OCI-LY3 (cell line): ENCODE data around the gene PPT2.

Source experiments
- EZH2phosphoT487 ChIP-seq: fragments of 200-600 bp; shearing (Covaris generic); IDR thresholded peaks from 2 replicates; pipeline ENCODE4 v1.6.1; 2018; ENCODE audit warnings: antibody characterized with exemption, mixed run types, low read depth
- TF ChIP-seq, protein P1 (sequence below): fragments of 200-600, 300-600 bp; sonication (generic); IDR thresholded peaks from 2 replicates; pipeline ENCODE4 v1.5.1; 2014; ENCODE audit warnings: antibody characterized with exemption, low read length, low read depth

DNA sequence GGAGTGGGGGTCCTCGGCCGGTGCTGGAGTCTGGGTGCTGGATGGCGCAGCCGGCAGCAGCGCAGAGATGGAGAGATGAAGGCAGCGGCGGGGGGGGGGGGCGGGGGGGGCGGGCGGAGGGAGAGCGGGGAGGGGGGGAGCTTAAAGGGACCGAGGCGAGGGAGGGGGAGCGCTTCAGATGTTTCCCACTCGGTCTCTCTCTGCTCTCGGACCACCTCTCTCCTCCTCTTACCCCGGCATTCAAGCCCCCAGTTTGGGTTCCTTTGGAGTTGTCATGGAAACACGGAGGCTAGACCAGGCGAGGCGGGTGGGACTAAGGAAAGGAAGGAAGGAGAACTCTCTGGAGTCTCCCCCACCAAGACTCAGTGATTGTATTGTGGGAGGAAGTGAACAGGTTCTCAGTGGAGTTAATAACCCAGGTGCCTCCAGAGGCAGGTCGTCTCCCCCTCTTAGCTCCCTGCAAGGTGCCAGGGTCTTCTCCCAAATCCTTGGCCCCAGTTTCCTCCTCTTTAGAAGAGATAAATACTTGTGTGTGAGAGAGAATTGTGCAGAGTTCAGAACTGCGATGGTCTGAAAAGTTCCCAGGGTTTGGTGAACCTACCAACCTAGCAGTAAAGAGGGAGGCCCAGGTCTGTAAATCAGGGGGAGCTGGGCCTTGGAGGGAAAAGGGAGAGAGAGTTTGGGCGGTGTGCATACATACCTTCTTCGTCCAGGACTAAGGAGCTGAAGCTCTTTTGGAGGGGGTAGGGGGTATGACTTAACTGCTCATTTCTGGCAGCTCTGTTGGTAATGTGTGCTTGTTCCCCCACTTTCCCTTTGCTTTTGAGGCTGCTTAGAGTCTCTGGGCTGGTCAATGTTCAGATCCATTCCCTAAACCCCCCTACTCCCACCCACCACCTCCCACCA, 1.8 kb upstream of the PPT2 start, which contains the start of gene PRRT1:
- TF ChIP-seq, protein P1, sequence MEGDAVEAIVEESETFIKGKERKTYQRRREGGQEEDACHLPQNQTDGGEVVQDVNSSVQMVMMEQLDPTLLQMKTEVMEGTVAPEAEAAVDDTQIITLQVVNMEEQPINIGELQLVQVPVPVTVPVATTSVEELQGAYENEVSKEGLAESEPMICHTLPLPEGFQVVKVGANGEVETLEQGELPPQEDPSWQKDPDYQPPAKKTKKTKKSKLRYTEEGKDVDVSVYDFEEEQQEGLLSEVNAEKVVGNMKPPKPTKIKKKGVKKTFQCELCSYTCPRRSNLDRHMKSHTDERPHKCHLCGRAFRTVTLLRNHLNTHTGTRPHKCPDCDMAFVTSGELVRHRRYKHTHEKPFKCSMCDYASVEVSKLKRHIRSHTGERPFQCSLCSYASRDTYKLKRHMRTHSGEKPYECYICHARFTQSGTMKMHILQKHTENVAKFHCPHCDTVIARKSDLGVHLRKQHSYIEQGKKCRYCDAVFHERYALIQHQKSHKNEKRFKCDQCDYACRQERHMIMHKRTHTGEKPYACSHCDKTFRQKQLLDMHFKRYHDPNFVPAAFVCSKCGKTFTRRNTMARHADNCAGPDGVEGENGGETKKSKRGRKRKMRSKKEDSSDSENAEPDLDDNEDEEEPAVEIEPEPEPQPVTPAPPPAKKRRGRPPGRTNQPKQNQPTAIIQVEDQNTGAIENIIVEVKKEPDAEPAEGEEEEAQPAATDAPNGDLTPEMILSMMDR, result no peak
- TF ChIP-seq EZH2phosphoT487, result no peak
